Ammon's horn (tissue), 1 donor: Measurements from ENCODE around the gene RTL5.
"Not testable (repeated sequence)": the region's sequence is repeated elsewhere in the genome, so short reads cannot be mapped to it uniquely, and the experiment has no call there.

Experiments used
- DNase-seq: peaks from one replicate; pipeline ENCODE4 v3.0.0-alpha.2; 2016; ENCODE audit warnings: low spot score

The RTL5 gene

GRCh38 chrX:72131317-72132294 is at the start of gene RTL5:
Gene RTL5 (minus strand): TSS chrX:72131915.
- peak; percentile 94 for DNase-seq

GRCh38 chrX:72180539-72180938 is 48.8 kb upstream of the RTL5 start:
- no peak for DNase-seq

DNA sequence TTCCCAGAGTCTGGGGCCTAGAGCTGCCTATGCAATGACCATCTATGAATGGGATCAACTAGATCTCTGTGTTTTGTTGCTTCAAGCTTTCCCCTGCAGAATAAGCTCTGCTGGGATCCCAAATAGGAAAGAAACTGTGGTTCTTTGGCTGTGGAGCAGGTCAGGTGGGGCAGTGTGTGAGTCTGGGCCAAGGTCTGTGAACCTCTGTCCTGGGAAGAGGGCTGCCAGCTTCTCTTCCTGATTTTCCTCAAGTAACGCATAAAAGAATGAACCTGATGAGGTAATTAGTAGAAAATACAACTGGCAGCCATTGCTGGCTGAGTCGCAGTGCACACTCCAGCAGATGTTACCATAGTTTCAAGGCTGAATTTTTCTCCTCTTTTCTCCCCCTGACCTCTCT is 45.3 kb upstream of the RTL5 start:
- peak; percentile 36 for DNase-seq

DNA sequence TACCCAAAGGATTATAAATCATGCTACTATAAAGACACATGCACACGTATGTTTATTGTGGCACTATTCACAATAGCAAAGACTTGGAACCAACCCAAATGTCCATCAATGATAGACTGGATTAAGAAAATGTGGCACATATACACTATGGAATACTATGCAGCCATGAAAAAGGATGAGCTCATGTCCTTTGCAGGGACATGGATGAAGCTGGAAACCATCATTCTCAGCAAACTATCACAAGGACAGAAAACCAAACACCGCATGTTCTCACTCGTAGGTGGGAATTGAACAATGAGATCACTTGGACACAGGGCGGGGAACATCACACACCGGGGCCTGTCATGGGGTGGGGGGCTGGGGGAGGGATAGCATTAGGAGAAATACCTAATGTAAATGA is 44.6 kb upstream of the RTL5 start:
- not testable (repeated sequence) for DNase-seq

GRCh38 chrX:72169008-72169728 is 37.5 kb upstream of the RTL5 start:
- DNase-seq = peak; percentile 1

DNA sequence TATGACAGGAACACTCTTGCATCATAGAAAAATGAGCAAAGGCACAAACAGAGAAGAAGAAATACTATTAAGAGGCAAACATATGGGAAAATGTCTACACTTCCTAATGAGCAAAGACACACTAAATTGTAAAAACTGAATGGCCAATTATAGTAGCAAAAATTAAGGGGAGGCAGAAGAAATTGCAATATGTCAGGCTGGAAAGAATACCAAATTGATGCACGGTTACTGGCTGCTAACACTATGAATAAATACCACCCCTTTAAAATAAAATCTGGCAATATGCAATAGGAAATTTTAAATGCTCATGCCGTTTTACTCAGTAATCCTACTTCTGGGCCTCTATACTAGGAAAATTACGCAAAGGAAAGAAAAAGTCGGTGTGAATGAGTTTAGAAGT is 33.8 kb upstream of the RTL5 start:
- DNase-seq = no peak

DNA sequence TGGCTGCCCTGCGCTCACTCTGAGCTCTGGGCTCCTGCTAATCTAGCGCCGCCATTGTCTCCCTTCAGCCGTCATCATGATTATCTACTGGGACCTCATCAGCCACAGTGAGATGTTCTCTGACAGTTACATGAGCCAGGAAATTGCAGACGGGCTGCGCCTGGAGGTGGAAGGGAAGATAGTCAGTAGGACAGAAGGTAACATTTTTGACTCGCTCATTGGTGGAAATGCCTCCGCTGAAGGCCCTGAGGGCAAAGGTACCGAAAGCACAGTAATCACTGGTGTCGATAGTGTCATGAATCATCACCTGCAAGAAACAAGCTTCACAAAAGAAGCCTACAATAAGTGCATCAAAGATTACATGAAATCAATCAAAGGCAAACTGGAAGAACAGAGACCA is 28.1 kb upstream of the RTL5 start:
- no peak for DNase-seq

DNA sequence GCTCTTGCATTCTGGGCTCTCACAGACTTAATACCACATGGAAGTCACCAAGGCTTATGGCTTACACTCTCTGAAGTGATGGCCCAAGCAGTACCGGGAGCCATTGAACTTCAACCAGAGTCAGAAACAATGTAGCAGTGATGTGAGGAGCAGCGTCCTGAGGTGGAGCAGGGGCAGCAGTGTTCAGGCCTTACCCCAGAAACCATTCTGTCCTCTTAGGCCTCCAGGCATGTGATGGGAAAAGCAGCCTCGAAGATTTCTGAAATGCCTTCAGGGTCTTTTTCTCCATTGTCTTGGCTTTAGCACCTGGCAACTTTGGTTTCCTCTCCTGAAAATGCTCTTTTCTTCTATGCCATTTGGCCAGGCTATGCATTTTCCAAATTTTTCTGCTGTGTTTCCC is 27.1 kb upstream of the RTL5 start:
- no peak for DNase-seq

- no peak for DNase-seq
Observed at GRCh38 chrX:72146527-72146926, 14.8 kb upstream of the RTL5 start.

- DNase-seq = no peak
Observed at GRCh38 chrX:72145181-72145580, 13.5 kb upstream of the RTL5 start.

GRCh38 chrX:72143609-72143907 is 11.8 kb upstream of the RTL5 start:
- no peak for DNase-seq

DNA sequence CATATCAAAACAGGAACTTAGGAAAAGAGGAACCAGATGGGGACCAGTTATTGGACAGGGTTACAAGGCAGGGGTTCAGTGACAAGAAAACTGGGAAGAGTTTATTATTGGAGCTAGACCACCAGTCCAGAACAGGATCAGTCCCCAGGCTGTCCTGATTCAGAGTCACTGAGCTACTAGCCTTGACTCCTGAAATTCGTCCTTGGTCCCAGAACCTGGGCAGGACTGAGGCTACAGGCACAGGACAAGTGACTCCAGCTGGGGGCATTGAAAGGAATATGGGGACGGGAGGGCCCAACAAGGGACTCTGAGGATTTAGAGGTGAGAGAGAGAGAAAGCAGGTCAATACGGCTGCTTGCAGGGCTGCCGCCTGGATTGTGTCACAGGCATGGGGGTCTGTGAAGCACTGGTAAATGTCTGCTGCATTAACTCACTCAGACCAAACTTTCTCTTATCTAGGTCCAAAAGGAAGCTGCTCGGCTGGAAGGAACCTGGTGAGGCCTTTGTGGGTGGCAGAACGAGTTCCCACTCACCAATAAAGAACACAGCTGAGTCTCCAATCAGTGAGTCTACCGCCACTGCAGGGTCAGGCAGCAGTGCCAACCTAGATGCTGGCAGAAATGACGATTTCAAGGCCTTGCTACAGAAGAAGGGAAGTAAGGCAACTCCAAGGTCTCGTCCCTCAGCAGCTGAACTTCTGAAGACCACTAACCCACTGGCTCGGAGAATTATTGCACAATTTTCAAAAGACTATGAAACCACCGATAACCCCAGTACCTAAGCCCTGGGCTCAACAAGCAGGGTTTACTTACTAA is 11.3 kb upstream of the RTL5 start:
- no peak for DNase-seq

- DNase-seq = peak; percentile 41
Observed at GRCh38 chrX:72142094-72142793, 10.5 kb upstream of the RTL5 start.

DNA sequence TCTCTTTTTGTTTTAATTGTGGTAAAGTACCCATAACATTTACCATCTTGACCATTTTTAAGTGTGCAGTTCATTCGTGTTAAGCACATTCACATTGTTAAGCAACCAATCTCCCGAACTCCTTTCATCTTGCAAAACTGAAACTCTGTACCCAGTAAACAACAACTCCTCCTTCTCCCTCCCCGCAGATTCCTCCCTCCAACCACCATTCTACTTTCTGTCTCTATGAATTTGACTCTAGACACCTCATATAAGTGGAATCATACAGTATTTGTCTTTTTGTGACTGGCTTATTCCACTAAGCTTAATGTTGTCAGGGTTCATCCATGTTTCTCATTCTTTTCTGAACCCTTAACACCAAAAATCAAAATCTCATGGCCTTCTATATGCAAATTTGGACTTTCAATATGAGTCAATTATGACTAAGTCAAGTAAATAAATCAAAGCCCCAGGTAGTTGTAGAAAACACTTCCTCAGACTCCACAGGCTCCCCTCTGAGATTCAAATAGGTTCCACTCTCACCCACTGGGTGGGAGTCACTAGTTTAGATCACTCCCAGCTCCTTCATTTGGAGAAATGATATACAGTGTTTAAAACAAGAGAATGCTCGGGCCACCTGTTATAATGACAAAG is 9.8 kb upstream of the RTL5 start:
- DNase-seq = no peak

- DNase-seq = no peak
Observed at GRCh38 chrX:72139538-72139937, 7.8 kb upstream of the RTL5 start.

- no peak for DNase-seq
Observed at GRCh38 chrX:72137846-72138495, 6.3 kb upstream of the RTL5 start.

GRCh38 chrX:72133851-72134546 is 2.3 kb upstream of the RTL5 start:
- DNase-seq = no peak

- no peak for DNase-seq
Observed at GRCh38 chrX:72132456-72132855, 741 bp upstream of the RTL5 start.

DNA sequence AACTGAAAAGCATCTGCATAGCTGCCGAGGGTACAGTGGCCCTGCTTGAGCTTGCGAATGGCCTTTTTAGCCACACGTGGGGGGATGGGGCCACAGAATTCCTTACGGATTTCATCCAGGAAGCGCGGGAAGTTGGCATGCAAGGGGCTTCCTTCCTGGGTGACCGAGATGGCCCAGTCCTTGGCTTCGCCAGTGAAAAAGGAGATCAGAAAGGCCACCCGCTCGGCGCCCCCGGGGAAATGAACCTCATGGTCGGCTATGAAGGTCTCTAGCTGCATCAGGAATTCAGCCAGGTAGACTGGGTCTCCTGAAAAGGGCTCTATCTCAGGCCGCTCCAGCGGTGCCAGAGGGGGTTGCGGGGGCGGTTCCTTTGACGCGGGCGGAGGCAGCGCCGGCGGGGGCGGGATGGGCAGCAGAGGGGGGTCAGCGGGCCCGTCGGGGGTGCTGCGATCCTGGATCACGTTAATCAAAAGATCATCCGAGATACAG is 909 bp downstream of the RTL5 start:
- no peak for DNase-seq

GRCh38 chrX:72130156-72130761 is 1.5 kb downstream of the RTL5 start:
- no peak for DNase-seq
